Left lung (tissue), 10 donors: Measurements from ENCODE around the gene CPT1C. TPM values are rescaled to one million over a fixed set of nuclear protein-coding genes. Genes with fewer than 3 reads are reported as not detected.

Experiments
- ATAC-seq: fragments of 200-7000 bp; cut with Tn5 transposase; one replicate; pipeline ENCODE4 v1.9.1; 2020; ENCODE audit warnings: moderate library complexity
- DNase-seq, 4 donors: peaks; one replicate each; pipeline ENCODE4 v3.0.0-alpha.2; 2013 to 2020
- H3K27ac ChIP-seq, 2 donors: fragments of 200-600 bp; sonication (generic) in 1 of 2; one replicate each; pipeline versions ENCODE4 v1.5.0 to v1.8.0; 2020 to 2021
- H3K27me3 ChIP-seq, 2 donors: fragments of 200-600 bp; sonication (generic) in 1 of 2; one replicate each; pipeline versions ENCODE4 v1.5.0 to v1.8.0; 2020 to 2021
- H3K36me3 ChIP-seq, 2 donors: fragments of 200-600 bp; sonication (generic) in 1 of 2; one replicate each; pipeline versions ENCODE4 v1.5.0 to v1.8.0; 2020 to 2021
- H3K4me1 ChIP-seq, 2 donors: fragments of 200-600 bp; one replicate each; pipeline ENCODE4 v1.8.0; 2021
- H3K4me3 ChIP-seq, 2 donors: fragments of 200-600 bp; sonication (generic) in 1 of 2; one replicate each; pipeline versions ENCODE4 v1.5.0 to v1.8.0; 2020 to 2021; ENCODE audit warnings: mild to moderate bottlenecking in 1 of 2
- H3K9me3 ChIP-seq, 2 donors: fragments of 200-600 bp; sonication (generic) in 1 of 2; one replicate each; pipeline versions ENCODE4 v1.5.0 to v1.8.0; 2020 to 2021
- CTCF ChIP-seq, 2 donors: fragments of 200-600 bp; sonication (generic) in 1 of 2; IDR thresholded peaks; one replicate each; pipeline versions ENCODE4 v1.5.0 to v1.8.0; 2021; ENCODE audit warnings: antibody characterized with exemption in 2 of 2
- intact Hi-C, 2 donors: fragments of 100-400 bp; cut with DNase I; formaldehyde crosslinking; loops; one replicate each; pipeline versions ENCODE4 v1.11.2 to v1.14.2; 2022
- polyA plus RNA-seq, 6 donors: library from polyadenylated mRNA; unstranded; fragments of 120-200 nt; gene quantifications; one replicate each; pipeline ENCODE4 v1.2.1, GENCODE V29; 2013; ENCODE audit not compliant: insufficient read length in 6 of 6
- total RNA-seq, 2 donors: library from RNA; stranded (reverse); fragmentation: NEBNext Ultra II Directional; extraction: Animal tissue kit (Norgen Biotek cat#: 25700); gene quantifications; one replicate each; pipeline ENCODE4 v1.2.1, GENCODE V29; 2021
- donor health status: DM: no; HTN: yes; CAD: no.
- donor health status: DM: no; HTN: no; CAD: no.

Gene CPT1C
- total and polyA plus RNA-seq, 8 donors = 6.2 to 37.3 (median 29.0) TPM

GRCh38 chr19:49676136-49676783 lies 14.7 kb upstream of the CPT1C start:
- H3K4me1 ChIP-seq = peaks cover 21 to 56% of the 10 kb centered on the region in 2 donors
- no peaks in the 10 kb centered on the region for H3K27me3 ChIP-seq
- DNase-seq = peak in 3 of 4 donors; percentile 81 to 93 (median 87)
- peak overlapping the region; percentile 86 to 95 for H3K27ac ChIP-seq
- H3K4me3 ChIP-seq = peak overlapping the region; percentile 27 to 99
- H3K36me3 ChIP-seq = peaks cover 0 to 9% of the 10 kb centered on the region in 2 donors
- intact Hi-C loops = no loop called here
- no peak for TF ChIP-seq CTCF (IDR thresholded peaks at IDR 0.05)
- H3K9me3 ChIP-seq = no peaks in the 10 kb centered on the region
- ATAC-seq = peak; percentile 81

- H3K27ac ChIP-seq = peak overlapping the region; percentile 86 to 95
- H3K4me3 ChIP-seq = peak overlapping the region; percentile 99 to 100
- ATAC-seq (peak; percentile 83), DNase-seq (peak; percentile 96 to 100 (median 100))
- no peak for TF ChIP-seq CTCF (IDR thresholded peaks at IDR 0.05)
- intact Hi-C loops = no loop called here
- H3K4me1 ChIP-seq = peaks cover 21 to 55% of the 10 kb centered on the region in 2 donors
- no peaks in the 10 kb centered on the region for H3K9me3 ChIP-seq
- peaks cover 0 to 15% of the 10 kb centered on the region in 2 donors for H3K36me3 ChIP-seq
- H3K27me3 ChIP-seq = no peaks in the 10 kb centered on the region
Observed at GRCh38 chr19:49676784-49677230, 14.1 kb upstream of the CPT1C start.

- TF ChIP-seq CTCF (IDR thresholded peaks at IDR 0.05) = no peak
- H3K4me1 ChIP-seq = peaks cover 21 to 49% of the 10 kb centered on the region in 2 donors
- no peaks in the 10 kb centered on the region for H3K9me3 ChIP-seq
- DNase-seq (peak in 3 of 4 donors; percentile 53 to 94 (median 78)), ATAC-seq (peak; percentile 12)
- peak within 1 kb of the TSS; percentile 99 to 100 for H3K4me3 ChIP-seq
- H3K27ac ChIP-seq = peak within 1 kb of the TSS; percentile 86 to 95
- intact Hi-C loops = no loop called here
- H3K36me3 ChIP-seq = peaks cover 0 to 20% of the 10 kb centered on the region in 2 donors
- no peaks in the 10 kb centered on the region for H3K27me3 ChIP-seq
Observed at GRCh38 chr19:49677231-49677900, 13.6 kb upstream of the CPT1C start, which contains the start of gene PRMT1. Gene PRMT1, plus strand, starts transcription at chr19:49677271. Its CDS starts 10 bp downstream, at chr19:49677281.

- Histone ChIP-seq H3K4me1 (peaks cover 21 to 44% of the 10 kb centered on the region in 2 donors), H3K36me3 (peaks cover 0 to 27% of the 10 kb centered on the region in 2 donors), H3K27me3 (no peaks in the 10 kb centered on the region), H3K27ac (peak overlapping the region; percentile 86 to 95), H3K9me3 (no peaks in the 10 kb centered on the region), H3K4me3 (peak overlapping the region; percentile 99 to 100)
- TF ChIP-seq CTCF (IDR thresholded peaks at IDR 0.05) = peak; percentile 53 to 58
- intact Hi-C loops = no loop called here
- DNase-seq (peak; percentile 74 to 89 (median 80)), ATAC-seq (peak; percentile 3)
Observed at GRCh38 chr19:49677901-49678674, 12.8 kb upstream of the CPT1C start.
